Measurements from ENCODE around the gene HIF1A. TPM values are rescaled to one million over a fixed set of nuclear protein-coding genes. Genes with fewer than 3 reads are reported as not detected.
A peak's percentile ranks its signal among the peaks of the same experiment; 100 is the strongest.

HIF1A gene
- total and polyA plus RNA-seq, 8 donors, result 145 to 272 (median 204) TPM

- Histone ChIP-seq H3K27ac (peak overlapping the region in 1 of 2 donors; percentile 61), H3K4me3 (no peak overlapping the region)
- no peak for ATAC-seq
Measured at GRCh38 chr14:61677479-61677878, 17.8 kb upstream of the HIF1A start.

GRCh38 chr14:61678975-61679374 is 16.3 kb upstream of the HIF1A start:
- Histone ChIP-seq H3K4me1 (peaks cover 0 to 5% of the 10 kb centered on the region in 2 donors), H3K27me3 (no peaks in the 10 kb centered on the region), H3K36me3 (no peaks in the 10 kb centered on the region), H3K9me3 (no peaks in the 10 kb centered on the region), H3K27ac (no peak overlapping the region), H3K4me3 (no peak overlapping the region)
- DNase-seq (no peak), ATAC-seq (no peak)
- TF ChIP-seq CTCF (IDR thresholded peaks at IDR 0.05), result no peak
- intact Hi-C loops (cut with DNase I), result no loop called here

More at GRCh38 chr14:61677479-61677878, 17.8 kb upstream of the HIF1A start:
- H3K9me3 ChIP-seq, result no peaks in the 10 kb centered on the region
- intact Hi-C loops (cut with DNase I), result no loop called here
- TF ChIP-seq CTCF (IDR thresholded peaks at IDR 0.05), result no peak
- no peak for DNase-seq
- H3K27me3 ChIP-seq, result no peaks in the 10 kb centered on the region
- no peaks in the 10 kb centered on the region for H3K36me3 ChIP-seq
- H3K4me1 ChIP-seq, result peaks cover 0 to 5% of the 10 kb centered on the region in 2 donors

- Histone ChIP-seq H3K9me3 (no peaks in the 10 kb centered on the region), H3K36me3 (no peaks in the 10 kb centered on the region), H3K27me3 (no peaks in the 10 kb centered on the region), H3K27ac (no peak overlapping the region), H3K4me3 (no peak overlapping the region), H3K4me1 (peaks cover 0 to 5% of the 10 kb centered on the region in 2 donors)
- intact Hi-C loops (cut with DNase I), result no loop called here
- no peak for TF ChIP-seq CTCF (IDR thresholded peaks at IDR 0.05)
- ATAC-seq (no peak), DNase-seq (no peak)
Measured at GRCh38 chr14:61681413-61681812, 13.9 kb upstream of the HIF1A start.

GRCh38 chr14:61683108-61683507 is 12.2 kb upstream of the HIF1A start:
- no peak for DNase-seq
- ATAC-seq, result no peak
- intact Hi-C loops (cut with DNase I), result no loop called here
- no peak overlapping the region for H3K27ac ChIP-seq
- H3K9me3 ChIP-seq, result peaks cover 0 to 5% of the 10 kb centered on the region in 2 donors
- no peaks in the 10 kb centered on the region for H3K4me1 ChIP-seq
- no peaks in the 10 kb centered on the region for H3K27me3 ChIP-seq
- H3K36me3 ChIP-seq, result no peaks in the 10 kb centered on the region
- TF ChIP-seq CTCF (IDR thresholded peaks at IDR 0.05), result no peak
- H3K4me3 ChIP-seq, result no peak overlapping the region

GRCh38 chr14:61690039-61690438 is 5.3 kb upstream of the HIF1A start:
- Histone ChIP-seq H3K27ac (no peak overlapping the region), H3K4me1 (peaks cover 0 to 8% of the 10 kb centered on the region in 2 donors), H3K36me3 (no peaks in the 10 kb centered on the region), H3K4me3 (no peak overlapping the region), H3K27me3 (no peaks in the 10 kb centered on the region), H3K9me3 (peaks cover 0 to 5% of the 10 kb centered on the region in 2 donors)
- intact Hi-C loops (cut with DNase I), result loop anchor here in 1 of 2 donors (10.0 kb wide), 2 partner anchors 125 to 215 kb away; no protein-coding TSS in a partner anchor
- TF ChIP-seq CTCF (IDR thresholded peaks at IDR 0.05), result no peak
- no peak for DNase-seq
- ATAC-seq, result no peak
